Right lobe of liver (tissue), 4 donors: ENCODE data around the gene TANK.

Experiments
- POLR2A ChIP-seq: fragments of 450-650 bp; IDR thresholded peaks from one replicate; pipeline ENCODE4 v1.6.1; 2017; ENCODE audit warnings: antibody characterized with exemption, mild to moderate bottlenecking
- TF ChIP-seq, protein P1 (sequence below), 4 donors: fragments of 200-600 bp in 3 of 4; fragments of 450-650 bp in 1 of 4; IDR thresholded peaks; one replicate each; pipeline versions ENCODE4 v1.5.1 to v1.8.0; 2016 to 2022; ENCODE audit warnings: antibody characterized with exemption in 4 of 4, mild to moderate bottlenecking in 2 of 4
- donor health status: DM: no; HTN: no; CAD: no.
- donor health status: DM: no; HTN: no; CAD: no.
- donor health status: DM: no; HTN: yes; CAD: no.

DNA sequence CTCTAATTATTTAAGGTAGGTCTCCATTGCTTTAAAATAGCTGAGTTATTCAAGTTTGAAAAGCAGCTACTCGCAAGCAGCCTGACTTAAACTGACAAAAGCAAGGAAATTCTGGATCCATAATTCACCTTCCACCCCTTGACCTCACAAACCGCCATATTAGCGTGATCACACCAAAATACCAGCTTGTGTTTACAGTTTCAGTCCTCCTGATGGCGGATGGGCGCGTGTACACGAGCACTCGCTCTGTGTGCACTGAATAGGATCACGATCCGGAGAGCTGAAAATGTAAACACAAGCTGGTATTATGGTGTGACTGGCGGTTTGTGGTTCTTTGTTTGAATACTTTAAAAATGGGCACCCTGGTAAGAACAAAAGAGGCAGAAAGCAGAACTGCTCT, 105.6 kb downstream of the TANK start:
- TF ChIP-seq, protein P1, sequence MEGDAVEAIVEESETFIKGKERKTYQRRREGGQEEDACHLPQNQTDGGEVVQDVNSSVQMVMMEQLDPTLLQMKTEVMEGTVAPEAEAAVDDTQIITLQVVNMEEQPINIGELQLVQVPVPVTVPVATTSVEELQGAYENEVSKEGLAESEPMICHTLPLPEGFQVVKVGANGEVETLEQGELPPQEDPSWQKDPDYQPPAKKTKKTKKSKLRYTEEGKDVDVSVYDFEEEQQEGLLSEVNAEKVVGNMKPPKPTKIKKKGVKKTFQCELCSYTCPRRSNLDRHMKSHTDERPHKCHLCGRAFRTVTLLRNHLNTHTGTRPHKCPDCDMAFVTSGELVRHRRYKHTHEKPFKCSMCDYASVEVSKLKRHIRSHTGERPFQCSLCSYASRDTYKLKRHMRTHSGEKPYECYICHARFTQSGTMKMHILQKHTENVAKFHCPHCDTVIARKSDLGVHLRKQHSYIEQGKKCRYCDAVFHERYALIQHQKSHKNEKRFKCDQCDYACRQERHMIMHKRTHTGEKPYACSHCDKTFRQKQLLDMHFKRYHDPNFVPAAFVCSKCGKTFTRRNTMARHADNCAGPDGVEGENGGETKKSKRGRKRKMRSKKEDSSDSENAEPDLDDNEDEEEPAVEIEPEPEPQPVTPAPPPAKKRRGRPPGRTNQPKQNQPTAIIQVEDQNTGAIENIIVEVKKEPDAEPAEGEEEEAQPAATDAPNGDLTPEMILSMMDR (IDR thresholded peaks at IDR 0.05) = no peak
- no peak for TF ChIP-seq POLR2A
